KMS-11 (cell line): ENCODE results near the gene TBC1D8.

Source experiments
- H2AFZ ChIP-seq: fragments of 200-600 bp; sonication (generic); 2 replicates; pipeline ENCODE4 v1.6.1; 2016; ENCODE audit warnings: antibody characterized with exemption, mixed run types, low read depth
- H3K27ac ChIP-seq: fragments of 200-600 bp; sonication (generic); 2 replicates; pipeline ENCODE4 v1.6.1; 2016; ENCODE audit warnings: mild to moderate bottlenecking, mixed run types
- H3K27me3 ChIP-seq: fragments of 200-600 bp; sonication (generic); 2 replicates; pipeline ENCODE4 v1.6.1; 2017; ENCODE audit warnings: mild to moderate bottlenecking, low read depth, mixed run types, moderate library complexity; ENCODE audit not compliant: insufficient read depth
- H3K36me3 ChIP-seq: fragments of 200-600 bp; sonication (generic); 2 replicates; pipeline ENCODE4 v1.6.1; 2017; ENCODE audit warnings: mild to moderate bottlenecking, mixed run types; ENCODE audit not compliant: insufficient read depth
- H3K4me1 ChIP-seq: fragments of 200-600 bp; sonication (generic); 2 replicates; pipeline ENCODE4 v1.6.1; 2016; ENCODE audit warnings: mild to moderate bottlenecking, low read depth, mixed run types; ENCODE audit not compliant: poor library complexity, severe bottlenecking
- H3K4me2 ChIP-seq: fragments of 200-600 bp; sonication (generic); 2 replicates; pipeline ENCODE4 v1.7.0; 2016; ENCODE audit warnings: mild to moderate bottlenecking, mixed run types
- H3K4me3 ChIP-seq: fragments of 200-600 bp; sonication (generic); IDR thresholded peaks from 2 replicates; pipeline ENCODE4 v1.6.1; 2017; ENCODE audit warnings: low read depth, low read length, mixed read lengths; ENCODE audit not compliant: insufficient read depth
- H3K79me2 ChIP-seq: fragments of 200-600 bp; sonication (generic); 2 replicates; pipeline ENCODE4 v1.6.1; 2016; ENCODE audit warnings: low read depth, mixed run types; ENCODE audit not compliant: insufficient read depth
- H3K9ac ChIP-seq: fragments of 200-600 bp; sonication (generic); 2 replicates; pipeline ENCODE4 v1.6.1; 2016; ENCODE audit warnings: mild to moderate bottlenecking, mixed run types
- H4K20me1 ChIP-seq: fragments of 200-600 bp; sonication (generic); 2 replicates; pipeline ENCODE4 v1.6.1; 2016; ENCODE audit warnings: mild to moderate bottlenecking, mixed run types; ENCODE audit not compliant: insufficient read depth
- TF ChIP-seq, protein P1 (sequence below): fragments of 200-600 bp; sonication (generic); conservative IDR thresholded peaks from 2 replicates; pipeline ENCODE4 v1.6.1; 2017; ENCODE audit warnings: low read depth, mild to moderate bottlenecking, antibody characterized with exemption, low read length, moderate library complexity, mixed read lengths

Gene TBC1D8

GRCh38 chr2:101080211-101081068 lies 70.7 kb downstream of the TBC1D8 start:
- TF ChIP-seq, protein P1, sequence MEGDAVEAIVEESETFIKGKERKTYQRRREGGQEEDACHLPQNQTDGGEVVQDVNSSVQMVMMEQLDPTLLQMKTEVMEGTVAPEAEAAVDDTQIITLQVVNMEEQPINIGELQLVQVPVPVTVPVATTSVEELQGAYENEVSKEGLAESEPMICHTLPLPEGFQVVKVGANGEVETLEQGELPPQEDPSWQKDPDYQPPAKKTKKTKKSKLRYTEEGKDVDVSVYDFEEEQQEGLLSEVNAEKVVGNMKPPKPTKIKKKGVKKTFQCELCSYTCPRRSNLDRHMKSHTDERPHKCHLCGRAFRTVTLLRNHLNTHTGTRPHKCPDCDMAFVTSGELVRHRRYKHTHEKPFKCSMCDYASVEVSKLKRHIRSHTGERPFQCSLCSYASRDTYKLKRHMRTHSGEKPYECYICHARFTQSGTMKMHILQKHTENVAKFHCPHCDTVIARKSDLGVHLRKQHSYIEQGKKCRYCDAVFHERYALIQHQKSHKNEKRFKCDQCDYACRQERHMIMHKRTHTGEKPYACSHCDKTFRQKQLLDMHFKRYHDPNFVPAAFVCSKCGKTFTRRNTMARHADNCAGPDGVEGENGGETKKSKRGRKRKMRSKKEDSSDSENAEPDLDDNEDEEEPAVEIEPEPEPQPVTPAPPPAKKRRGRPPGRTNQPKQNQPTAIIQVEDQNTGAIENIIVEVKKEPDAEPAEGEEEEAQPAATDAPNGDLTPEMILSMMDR, result no peak
- Histone ChIP-seq H3K27ac (no peak overlapping the region), H3K4me3 (no peak overlapping the region), H4K20me1 (no peaks in the 10 kb centered on the region), H3K36me3 (no peaks in the 10 kb centered on the region), H2AFZ (no peak overlapping the region), H3K27me3 (no peaks in the 10 kb centered on the region), H3K79me2 (no peaks in the 10 kb centered on the region), H3K4me1 (no peaks in the 10 kb centered on the region), H3K9ac (no peak overlapping the region), H3K4me2 (no peak overlapping the region)

- H3K36me3 ChIP-seq, result no peaks in the 10 kb centered on the region
- no peaks in the 10 kb centered on the region for H3K4me1 ChIP-seq
- no peaks in the 10 kb centered on the region for H3K27me3 ChIP-seq
- H3K4me2 ChIP-seq, result no peak overlapping the region
- H3K4me3 ChIP-seq, result no peak overlapping the region
- H3K9ac ChIP-seq, result no peak overlapping the region
- H2AFZ ChIP-seq, result no peak overlapping the region
- no peak overlapping the region for H3K27ac ChIP-seq
- no peaks in the 10 kb centered on the region for H3K79me2 ChIP-seq
- H4K20me1 ChIP-seq, result no peaks in the 10 kb centered on the region
- TF ChIP-seq, protein P1, result no peak
Observed at GRCh38 chr2:101076581-101076980, 74.6 kb downstream of the TBC1D8 start.

DNA sequence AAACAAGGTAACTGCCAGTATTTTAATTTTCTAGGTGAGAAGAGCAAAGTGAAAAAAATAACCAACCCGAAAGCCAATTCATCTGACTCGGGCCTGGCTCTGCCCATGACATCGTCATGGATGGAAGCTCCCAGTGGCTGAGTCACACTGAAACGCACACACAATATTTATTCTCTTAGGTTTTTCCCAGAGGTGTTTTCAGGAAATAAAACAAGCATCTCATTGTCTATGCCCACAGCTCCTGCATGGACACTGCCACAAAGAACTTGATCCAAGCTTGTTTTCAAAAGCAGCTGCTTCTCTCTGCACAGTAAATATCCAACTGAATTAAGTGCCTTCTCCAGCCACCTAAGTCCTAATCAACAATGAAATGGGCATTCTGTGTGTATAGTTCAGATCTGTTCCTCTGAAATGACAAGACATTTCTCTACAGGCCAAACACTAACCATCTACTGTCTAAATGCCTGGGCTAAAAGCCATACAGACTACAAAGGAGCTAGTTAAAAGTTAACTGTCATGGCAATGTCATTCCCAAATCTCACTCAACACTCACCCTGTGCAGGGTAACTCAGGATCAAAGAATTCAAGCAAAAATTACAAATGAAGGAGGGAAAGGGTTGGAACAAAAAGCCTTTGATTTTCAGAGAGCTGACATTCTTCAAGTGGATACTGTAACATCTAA lies 86.2 kb downstream of the TBC1D8 start:
- TF ChIP-seq, protein P1, result no peak
- Histone ChIP-seq H3K4me1 (no peaks in the 10 kb centered on the region), H3K79me2 (no peaks in the 10 kb centered on the region), H3K27ac (no peak overlapping the region), H3K36me3 (no peaks in the 10 kb centered on the region), H3K4me2 (no peak overlapping the region), H2AFZ (no peak overlapping the region), H3K4me3 (no peak overlapping the region), H3K9ac (no peak overlapping the region), H4K20me1 (no peaks in the 10 kb centered on the region), H3K27me3 (no peaks in the 10 kb centered on the region)

DNA sequence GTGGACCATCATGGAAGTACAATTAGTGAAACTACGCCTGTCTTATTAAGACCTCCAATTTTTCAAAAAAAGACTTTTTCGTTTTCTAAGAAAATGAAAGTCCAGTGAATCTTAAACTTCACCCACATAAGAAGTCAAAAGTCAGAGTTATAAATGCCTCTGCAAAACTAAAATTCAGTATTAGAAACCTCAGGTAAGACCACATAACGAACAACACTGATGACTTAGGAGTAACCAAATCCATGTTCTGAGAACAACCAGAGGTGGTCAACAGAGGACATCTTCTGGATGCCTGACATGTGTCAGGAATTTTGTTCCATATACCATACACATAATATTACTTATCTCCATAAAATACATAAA lies 86.7 kb downstream of the TBC1D8 start:
- TF ChIP-seq, protein P1, result no peak
- no peak overlapping the region for H3K9ac ChIP-seq
- H3K36me3 ChIP-seq, result no peaks in the 10 kb centered on the region
- no peak overlapping the region for H3K4me2 ChIP-seq
- no peak overlapping the region for H3K27ac ChIP-seq
- no peaks in the 10 kb centered on the region for H3K4me1 ChIP-seq
- H3K4me3 ChIP-seq, result no peak overlapping the region
- H4K20me1 ChIP-seq, result no peaks in the 10 kb centered on the region
- H2AFZ ChIP-seq, result no peak overlapping the region
- no peaks in the 10 kb centered on the region for H3K27me3 ChIP-seq
- H3K79me2 ChIP-seq, result no peaks in the 10 kb centered on the region
